ENCODE data around the gene IQCK. TPM values are rescaled to one million over a fixed set of nuclear protein-coding genes. Genes with fewer than 3 reads are reported as not detected.

The IQCK gene
- total and polyA plus RNA-seq, 2 donors (not counting 1 experiment from before 2014, with no cell fraction given) = 4.6 to 9.9 TPM

DNA sequence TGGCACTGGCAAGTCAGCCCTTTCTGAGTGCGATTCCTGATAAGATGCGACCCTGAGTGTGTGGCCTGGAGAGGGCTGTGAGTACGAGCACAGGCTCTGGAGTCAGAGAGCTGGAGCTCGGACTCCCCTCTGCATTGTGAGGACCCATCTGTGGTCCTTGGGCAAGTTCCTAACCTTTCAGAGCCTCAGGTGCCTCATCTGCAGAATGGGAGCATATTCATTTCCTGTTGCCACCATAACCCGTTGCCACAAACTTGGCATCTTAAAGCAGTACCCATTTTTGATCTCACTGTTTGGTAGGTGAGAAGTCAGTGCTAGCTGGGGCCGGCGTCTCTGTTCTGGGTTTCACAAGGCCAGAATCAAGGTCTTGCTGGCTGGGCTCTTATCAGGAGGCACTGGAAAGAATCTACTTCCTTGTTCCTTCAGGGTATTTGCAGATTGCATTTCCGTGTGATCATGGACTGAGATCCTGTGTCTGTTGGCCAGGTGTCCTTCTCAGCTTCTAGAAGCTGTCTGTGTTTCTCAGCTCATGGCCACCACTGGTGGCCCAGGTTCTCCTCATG is 20.2 kb upstream of the IQCK start:
- DNase-seq (ENCODE audit: low read depth in 2 of 2) = no peak
- H4K20me1 ChIP-seq (ENCODE audit: control insufficient read depth, extremely low read depth, insufficient read depth, low read length) = no peaks in the 10 kb centered on the region
- H3K27ac ChIP-seq (ENCODE audit: insufficient read depth, low read length) = no peak overlapping the region
- H3K27me3 ChIP-seq (ENCODE audit: control insufficient read depth, insufficient read depth, low read length) = no peaks in the 10 kb centered on the region
- H3K4me3 ChIP-seq (replicated peaks in 1 of 4; ENCODE audit: control extremely low read depth in 1 of 4, insufficient read depth in 1 of 4, low read depth in 3 of 4, low read length in 4 of 4) = no peak overlapping the region
- no peaks in the 10 kb centered on the region for H3K79me2 ChIP-seq (ENCODE audit: control insufficient read depth, insufficient read depth, low read length)
- H3K4me1 ChIP-seq (ENCODE audit: control insufficient read depth, extremely low read depth, insufficient read depth, low read length) = peaks cover 20% of the 10 kb centered on the region
- no peaks in the 10 kb centered on the region for H3K9me3 ChIP-seq (ENCODE audit: control insufficient read depth, insufficient read depth, low read depth, low read length)
- H3K9ac ChIP-seq (ENCODE audit: insufficient read depth, low read length) = no peak overlapping the region
- no peak for TF ChIP-seq EZH2 (IDR thresholded peaks at IDR 0.05; ENCODE audit: low read length, missing control alignments)
- TF ChIP-seq, protein P1, sequence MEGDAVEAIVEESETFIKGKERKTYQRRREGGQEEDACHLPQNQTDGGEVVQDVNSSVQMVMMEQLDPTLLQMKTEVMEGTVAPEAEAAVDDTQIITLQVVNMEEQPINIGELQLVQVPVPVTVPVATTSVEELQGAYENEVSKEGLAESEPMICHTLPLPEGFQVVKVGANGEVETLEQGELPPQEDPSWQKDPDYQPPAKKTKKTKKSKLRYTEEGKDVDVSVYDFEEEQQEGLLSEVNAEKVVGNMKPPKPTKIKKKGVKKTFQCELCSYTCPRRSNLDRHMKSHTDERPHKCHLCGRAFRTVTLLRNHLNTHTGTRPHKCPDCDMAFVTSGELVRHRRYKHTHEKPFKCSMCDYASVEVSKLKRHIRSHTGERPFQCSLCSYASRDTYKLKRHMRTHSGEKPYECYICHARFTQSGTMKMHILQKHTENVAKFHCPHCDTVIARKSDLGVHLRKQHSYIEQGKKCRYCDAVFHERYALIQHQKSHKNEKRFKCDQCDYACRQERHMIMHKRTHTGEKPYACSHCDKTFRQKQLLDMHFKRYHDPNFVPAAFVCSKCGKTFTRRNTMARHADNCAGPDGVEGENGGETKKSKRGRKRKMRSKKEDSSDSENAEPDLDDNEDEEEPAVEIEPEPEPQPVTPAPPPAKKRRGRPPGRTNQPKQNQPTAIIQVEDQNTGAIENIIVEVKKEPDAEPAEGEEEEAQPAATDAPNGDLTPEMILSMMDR (conservative IDR thresholded peaks at IDR 0.05 in 1 of 2, IDR thresholded peaks at IDR 0.05 in 1 of 2; ENCODE audit: low read depth in 1 of 2, low read length in 2 of 2) = no peak
- peaks cover 5% of the 10 kb centered on the region for H3K36me3 ChIP-seq (ENCODE audit: control insufficient read depth, insufficient read depth, low read length)
- H3K4me2 ChIP-seq (ENCODE audit: extremely low read depth, insufficient read depth, low read length) = no peak overlapping the region
- no peak overlapping the region for H2AFZ ChIP-seq (ENCODE audit: low read length)

DNA sequence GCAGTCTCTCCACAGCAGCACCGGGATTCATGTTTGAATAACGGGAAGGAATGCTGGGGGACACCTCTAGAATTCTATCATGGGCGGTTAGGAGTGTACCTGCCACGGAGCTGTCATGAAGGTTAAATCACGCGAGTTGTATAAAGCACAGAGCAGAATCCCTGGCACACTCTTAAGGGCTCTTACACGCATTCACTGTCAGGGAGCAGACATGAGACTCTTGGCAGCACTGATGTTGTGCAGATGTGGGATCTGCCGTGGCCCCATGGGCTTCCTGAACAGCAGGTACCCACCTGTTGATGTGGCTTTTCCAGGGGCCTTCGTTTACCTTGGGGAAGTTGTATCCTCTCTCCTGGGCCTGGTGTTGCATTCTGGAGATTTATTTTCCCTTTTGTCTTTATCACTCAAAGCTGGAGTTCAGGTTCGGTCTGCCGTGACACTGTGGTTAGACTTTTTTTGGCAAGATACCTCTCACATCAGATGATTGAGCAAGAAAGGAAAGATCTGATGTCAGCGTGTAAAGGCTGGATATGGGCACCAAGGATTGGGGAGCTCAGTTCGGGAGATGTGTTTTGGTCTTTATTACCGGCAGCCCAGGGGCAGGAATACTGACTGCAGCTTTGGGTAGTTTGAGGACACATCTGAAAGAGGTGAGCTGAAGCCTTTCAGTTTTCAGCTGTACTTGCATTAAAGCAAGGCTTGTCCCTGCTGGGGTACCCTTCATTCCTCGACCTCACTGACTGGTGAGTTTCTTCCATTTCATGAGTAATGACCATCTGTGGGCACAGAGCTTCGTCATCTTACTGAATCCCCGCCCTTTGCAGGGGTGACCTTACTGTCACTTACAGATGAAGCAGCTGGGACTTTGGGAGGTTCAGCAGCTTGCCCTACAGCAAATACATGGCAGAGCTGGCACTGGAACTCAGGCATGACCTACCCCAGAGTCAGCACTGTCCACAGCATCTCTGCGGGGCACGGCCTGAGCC is 19.3 kb upstream of the IQCK start:
- DNase-seq (ENCODE audit: low read depth in 2 of 2) = peak; percentile 32 to 65
- H3K4me3 ChIP-seq (replicated peaks in 1 of 4; ENCODE audit: control extremely low read depth in 1 of 4, insufficient read depth in 1 of 4, low read depth in 3 of 4, low read length in 4 of 4) = no peak overlapping the region
- H3K9ac ChIP-seq (ENCODE audit: insufficient read depth, low read length) = no peak overlapping the region
- peaks cover 20% of the 10 kb centered on the region for H3K4me1 ChIP-seq (ENCODE audit: control insufficient read depth, extremely low read depth, insufficient read depth, low read length)
- H3K79me2 ChIP-seq (ENCODE audit: control insufficient read depth, insufficient read depth, low read length) = no peaks in the 10 kb centered on the region
- no peak overlapping the region for H2AFZ ChIP-seq (ENCODE audit: low read length)
- H3K27ac ChIP-seq (ENCODE audit: insufficient read depth, low read length) = no peak overlapping the region
- H3K27me3 ChIP-seq (ENCODE audit: control insufficient read depth, insufficient read depth, low read length) = no peaks in the 10 kb centered on the region
- H3K9me3 ChIP-seq (ENCODE audit: control insufficient read depth, insufficient read depth, low read depth, low read length) = no peaks in the 10 kb centered on the region
- peaks cover 4% of the 10 kb centered on the region for H3K36me3 ChIP-seq (ENCODE audit: control insufficient read depth, insufficient read depth, low read length)
- H4K20me1 ChIP-seq (ENCODE audit: control insufficient read depth, extremely low read depth, insufficient read depth, low read length) = no peaks in the 10 kb centered on the region
- H3K4me2 ChIP-seq (ENCODE audit: extremely low read depth, insufficient read depth, low read length) = no peak overlapping the region
- TF ChIP-seq, protein P1 (conservative IDR thresholded peaks at IDR 0.05 in 1 of 2, IDR thresholded peaks at IDR 0.05 in 1 of 2; ENCODE audit: low read depth in 1 of 2, low read length in 2 of 2) = no peak
- TF ChIP-seq EZH2 (IDR thresholded peaks at IDR 0.05; ENCODE audit: low read length, missing control alignments) = no peak

DNA sequence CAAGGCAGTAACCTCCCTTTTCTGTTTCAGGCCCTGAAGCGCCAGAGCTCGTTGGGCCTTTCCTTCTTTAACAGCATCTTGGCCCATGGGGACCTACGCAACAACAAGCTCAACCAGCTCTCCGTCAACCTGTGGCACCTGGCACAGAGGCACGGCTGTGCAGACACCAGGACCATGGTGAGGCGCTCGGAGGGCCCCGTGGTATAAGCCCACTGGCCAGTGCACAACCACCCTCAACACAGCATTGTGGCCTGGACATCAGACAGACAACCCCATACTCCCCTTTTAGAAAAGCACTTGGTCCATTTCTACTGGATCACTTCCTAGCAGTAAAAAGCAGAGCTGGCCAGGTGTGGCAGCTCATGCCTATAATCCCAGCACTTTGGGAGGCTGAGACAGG is 18.6 kb upstream of the IQCK start:
- H3K4me2 ChIP-seq (ENCODE audit: extremely low read depth, insufficient read depth, low read length) = no peak overlapping the region
- no peaks in the 10 kb centered on the region for H3K79me2 ChIP-seq (ENCODE audit: control insufficient read depth, insufficient read depth, low read length)
- H3K36me3 ChIP-seq (ENCODE audit: control insufficient read depth, insufficient read depth, low read length) = peaks cover 4% of the 10 kb centered on the region
- H3K9me3 ChIP-seq (ENCODE audit: control insufficient read depth, insufficient read depth, low read depth, low read length) = no peaks in the 10 kb centered on the region
- peaks cover 22% of the 10 kb centered on the region for H3K4me1 ChIP-seq (ENCODE audit: control insufficient read depth, extremely low read depth, insufficient read depth, low read length)
- DNase-seq (ENCODE audit: low read depth in 2 of 2) = no peak
- H3K27me3 ChIP-seq (ENCODE audit: control insufficient read depth, insufficient read depth, low read length) = no peaks in the 10 kb centered on the region
- no peak overlapping the region for H3K9ac ChIP-seq (ENCODE audit: insufficient read depth, low read length)
- peak overlapping the region; percentile 31 for H3K27ac ChIP-seq (ENCODE audit: insufficient read depth, low read length)
- H4K20me1 ChIP-seq (ENCODE audit: control insufficient read depth, extremely low read depth, insufficient read depth, low read length) = no peaks in the 10 kb centered on the region
- no peak overlapping the region for H3K4me3 ChIP-seq (replicated peaks in 1 of 4; ENCODE audit: control extremely low read depth in 1 of 4, insufficient read depth in 1 of 4, low read depth in 3 of 4, low read length in 4 of 4)
- H2AFZ ChIP-seq (ENCODE audit: low read length) = no peak overlapping the region
- TF ChIP-seq EZH2 (IDR thresholded peaks at IDR 0.05; ENCODE audit: low read length, missing control alignments) = no peak
- TF ChIP-seq, protein P1 (conservative IDR thresholded peaks at IDR 0.05 in 1 of 2, IDR thresholded peaks at IDR 0.05 in 1 of 2; ENCODE audit: low read depth in 1 of 2, low read length in 2 of 2) = no peak

Data from fibroblast of lung (primary cell).